ENCODE data around the gene PC.

GRCh38 chr11:66866511-66866986, 91.6 kb downstream of the PC start:
- no peak for TF ChIP-seq CTCF (conservative IDR thresholded peaks at IDR 0.05; ENCODE audit: low read depth, low read length)
- no peak for TF ChIP-seq EZH2 (IDR thresholded peaks at IDR 0.05; ENCODE audit: low read length, unreplicated experiment)
- TF ChIP-seq EZH2phosphoT487 (IDR thresholded peaks at IDR 0.05; ENCODE audit: borderline replicate concordance, low read length) = no peak

Data from PC-3 (cell line).